Calu3 (cell line): ENCODE data around the gene ABCA6. TPM values are rescaled to one million over a fixed set of nuclear protein-coding genes. Genes with fewer than 3 reads are reported as not detected.
"Not testable (repeated sequence)": the region's sequence is repeated elsewhere in the genome, so short reads cannot be mapped to it uniquely, and the experiment has no call there.

Experiments used
- BruUV-seq: library from RNA; stranded (reverse); fragments of 400-500 nt; replicated peaks from 2 replicates; lab custom pipeline; 2021; lab: Mats Ljungman, UMichigan
- CTCF ChIA-PET: fragments of 300-600 bp; sonication (Branson Sonifier 250); formaldehyde crosslinking; loops from one replicate; lab custom pipeline; 2022; ENCODE audit warnings: antibody characterized with exemption; lab: Charles Lee
- DNase-seq: peaks from one replicate; pipeline ENCODE4 v3.0.0; 2022
- H3K27ac Mint-ChIP-seq: one replicate; pipeline ENCODE4 v1.8.0; 2022; ENCODE audit warnings: mixed read lengths; ENCODE audit not compliant: unreplicated experiment
- H3K27me3 Mint-ChIP-seq: one replicate; pipeline ENCODE4 v1.8.0; 2022; ENCODE audit warnings: mixed read lengths; ENCODE audit not compliant: unreplicated experiment
- H3K36me3 Mint-ChIP-seq: one replicate; pipeline ENCODE4 v1.8.0; 2022; ENCODE audit warnings: mild to moderate bottlenecking, moderate library complexity, mixed read lengths; ENCODE audit not compliant: insufficient read depth, unreplicated experiment
- H3K4me1 Mint-ChIP-seq: one replicate; pipeline ENCODE4 v1.8.0; 2022; ENCODE audit warnings: mild to moderate bottlenecking, low read depth, mixed read lengths; ENCODE audit not compliant: unreplicated experiment
- H3K4me3 Mint-ChIP-seq: one replicate; pipeline ENCODE4 v1.8.0; 2022; ENCODE audit warnings: mild to moderate bottlenecking, low read depth, moderate library complexity, mixed read lengths; ENCODE audit not compliant: unreplicated experiment
- H3K9me3 Mint-ChIP-seq: one replicate; pipeline ENCODE4 v1.8.0; 2022; ENCODE audit warnings: low read depth, mixed read lengths; ENCODE audit not compliant: unreplicated experiment
- intact Hi-C: fragments of 100-400 bp; cut with micrococcal nuclease; formaldehyde crosslinking; loops from one replicate; pipeline ENCODE4 v1.10.0; 2022; ENCODE audit not compliant: unreplicated experiment
- total RNA-seq: library from RNA; stranded (reverse); gene quantifications from 2 replicates; pipeline ENCODE4 v1.2.3, GENCODE V29; 2022
- TF ChIP-seq, protein P1 (sequence below): fragments of 200-600 bp; IDR thresholded peaks from one replicate; pipeline ENCODE4 v1.8.0; 2022; ENCODE audit warnings: antibody characterized with exemption; ENCODE audit not compliant: unreplicated experiment

The ABCA6 gene
- total RNA-seq, 1 experiment from 2014 or later, result not detected

DNA sequence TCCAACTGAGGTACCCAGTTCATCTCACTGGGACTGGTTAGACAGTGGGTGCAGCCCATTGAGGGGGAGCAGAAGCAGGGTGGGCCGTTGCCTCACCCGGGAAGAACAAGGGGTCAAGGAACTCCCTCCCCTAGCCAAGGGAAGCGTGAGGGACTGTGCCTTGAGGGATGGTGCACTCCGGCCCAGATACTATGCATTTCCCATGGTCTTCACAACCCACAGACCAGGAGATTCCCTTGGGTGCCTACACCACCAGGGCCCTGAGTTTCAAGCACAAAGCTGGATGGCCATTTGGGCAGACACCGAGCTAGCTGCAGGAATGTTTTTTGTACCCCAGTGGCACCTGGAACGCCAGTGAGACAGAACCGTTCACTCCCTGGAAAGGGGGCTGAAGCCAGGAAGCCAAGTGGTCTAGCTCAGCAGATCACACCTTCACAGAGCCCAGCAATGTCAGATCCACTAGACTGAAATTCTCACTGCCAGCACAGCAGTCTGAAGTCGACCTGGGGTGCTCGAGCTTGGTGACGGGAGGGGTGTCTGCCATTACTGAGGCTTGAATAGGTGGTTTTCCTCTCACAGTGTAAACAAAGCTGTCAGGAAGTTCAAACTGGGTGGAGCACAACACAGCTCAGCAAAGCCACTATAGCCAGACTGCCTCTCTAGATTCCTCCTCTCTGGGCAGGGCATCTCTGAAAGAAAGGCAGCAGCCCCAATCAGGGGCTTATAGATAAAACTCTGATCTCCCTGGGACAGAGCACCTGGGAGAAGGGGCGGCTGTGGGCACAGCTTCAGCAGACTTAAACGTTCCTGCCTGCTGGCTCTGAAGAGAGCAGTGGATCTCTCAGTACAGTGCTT lies 71.1 kb downstream of the ABCA6 start:
- H3K4me1 Mint-ChIP-seq, H3K4me3 Mint-ChIP-seq, BruUV-seq, CTCF ChIA-PET, DNase-seq, H3K27ac Mint-ChIP-seq, intact Hi-C loops, H3K36me3 Mint-ChIP-seq, H3K9me3 Mint-ChIP-seq, H3K27me3 Mint-ChIP-seq: not testable (repeated sequence)

- Mint-ChIP-seq H3K27ac (no peak overlapping the region), H3K27me3 (no peaks in the 10 kb centered on the region), H3K4me1 (no peaks in the 10 kb centered on the region), H3K4me3 (no peak overlapping the region), H3K9me3 (peaks cover 4% of the 10 kb centered on the region), H3K36me3 (no peaks in the 10 kb centered on the region)
- intact Hi-C loops, result loop anchor here (2.0 kb wide), 1 partner anchor 166 kb away; no protein-coding TSS in a partner anchor
- BruUV-seq, result no TSS peak
- TF ChIP-seq, protein P1, sequence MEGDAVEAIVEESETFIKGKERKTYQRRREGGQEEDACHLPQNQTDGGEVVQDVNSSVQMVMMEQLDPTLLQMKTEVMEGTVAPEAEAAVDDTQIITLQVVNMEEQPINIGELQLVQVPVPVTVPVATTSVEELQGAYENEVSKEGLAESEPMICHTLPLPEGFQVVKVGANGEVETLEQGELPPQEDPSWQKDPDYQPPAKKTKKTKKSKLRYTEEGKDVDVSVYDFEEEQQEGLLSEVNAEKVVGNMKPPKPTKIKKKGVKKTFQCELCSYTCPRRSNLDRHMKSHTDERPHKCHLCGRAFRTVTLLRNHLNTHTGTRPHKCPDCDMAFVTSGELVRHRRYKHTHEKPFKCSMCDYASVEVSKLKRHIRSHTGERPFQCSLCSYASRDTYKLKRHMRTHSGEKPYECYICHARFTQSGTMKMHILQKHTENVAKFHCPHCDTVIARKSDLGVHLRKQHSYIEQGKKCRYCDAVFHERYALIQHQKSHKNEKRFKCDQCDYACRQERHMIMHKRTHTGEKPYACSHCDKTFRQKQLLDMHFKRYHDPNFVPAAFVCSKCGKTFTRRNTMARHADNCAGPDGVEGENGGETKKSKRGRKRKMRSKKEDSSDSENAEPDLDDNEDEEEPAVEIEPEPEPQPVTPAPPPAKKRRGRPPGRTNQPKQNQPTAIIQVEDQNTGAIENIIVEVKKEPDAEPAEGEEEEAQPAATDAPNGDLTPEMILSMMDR, result no peak
- CTCF ChIA-PET, result no interaction called here
- DNase-seq, result no peak
Observed at GRCh38 chr17:69069226-69069750, 72.4 kb downstream of the ABCA6 start.

DNA sequence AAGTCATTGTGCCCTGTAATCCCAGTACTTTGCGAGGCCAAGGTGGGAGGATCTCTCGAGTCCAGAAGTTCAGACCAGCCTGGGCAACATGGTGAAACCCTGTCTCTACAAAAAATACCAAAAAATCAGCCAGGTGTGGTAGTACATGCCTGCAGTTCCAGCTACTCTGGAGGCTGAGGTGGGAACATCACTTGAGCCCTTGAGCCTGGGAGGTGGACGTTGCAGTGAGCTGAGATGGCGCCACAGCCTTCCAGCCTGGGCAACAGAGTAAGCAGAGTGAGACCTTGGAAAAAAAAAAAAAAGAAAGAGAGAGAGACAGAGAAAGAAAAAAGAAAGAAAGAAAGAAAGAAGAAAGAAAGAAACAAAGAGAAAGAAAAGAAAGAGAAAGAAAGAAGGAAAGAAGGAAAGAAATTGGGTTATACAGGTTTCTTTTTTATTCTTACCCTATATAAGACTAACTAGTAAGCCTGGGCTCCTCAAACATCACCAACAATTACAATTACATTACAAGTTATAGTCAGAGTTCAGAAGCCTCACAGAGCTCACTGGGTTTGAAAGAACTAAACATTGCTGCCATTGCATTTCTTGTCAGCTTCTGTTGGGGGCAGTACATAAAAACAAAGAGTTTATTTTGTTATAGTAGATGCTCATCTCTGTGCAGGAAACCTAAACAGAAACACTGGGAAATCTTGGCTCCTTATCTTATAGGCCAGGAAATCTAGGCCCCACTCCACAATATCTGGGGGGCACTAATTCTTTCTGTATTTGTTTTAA lies 74.2 kb downstream of the ABCA6 start:
- H3K27ac Mint-ChIP-seq, result no peak overlapping the region
- H3K4me1 Mint-ChIP-seq, result no peaks in the 10 kb centered on the region
- no peak for DNase-seq
- H3K36me3 Mint-ChIP-seq, result no peaks in the 10 kb centered on the region
- TF ChIP-seq, protein P1, result no peak
- H3K27me3 Mint-ChIP-seq, result no peaks in the 10 kb centered on the region
- CTCF ChIA-PET, result no interaction called here
- no peak overlapping the region for H3K4me3 Mint-ChIP-seq
- BruUV-seq, result no TSS peak
- intact Hi-C loops, result loop anchor here (2.0 kb wide), 1 partner anchor 167 kb away; no protein-coding TSS in a partner anchor
- peaks cover 4% of the 10 kb centered on the region for H3K9me3 Mint-ChIP-seq

- Mint-ChIP-seq H3K4me1 (no peaks in the 10 kb centered on the region), H3K4me3 (no peak overlapping the region), H3K27me3 (no peaks in the 10 kb centered on the region), H3K27ac (no peak overlapping the region), H3K36me3 (no peaks in the 10 kb centered on the region), H3K9me3 (peaks cover 4% of the 10 kb centered on the region)
- CTCF ChIA-PET, result no interaction called here
- TF ChIP-seq, protein P1, result no peak
- intact Hi-C loops, result no loop called here
- no peak for DNase-seq
- BruUV-seq, result no TSS peak
Observed at GRCh38 chr17:69066482-69066881, 75.2 kb downstream of the ABCA6 start.
